MM.1S (cell line): ENCODE measurements around the gene CYTH4.

Source experiments
- DNase-seq: peaks from one replicate; pipeline ENCODE4 v3.0.0-alpha.2; 2015
- H2AFZ ChIP-seq: fragments of 300-600 bp; sonication (generic); 2 replicates; pipeline ENCODE4 v1.6.0; 2016; ENCODE audit warnings: antibody characterized with exemption, low read length
- H3F3A ChIP-seq: fragments of 300-600 bp; sonication (generic); 2 replicates; pipeline ENCODE4 v1.6.1; 2016; ENCODE audit warnings: mild to moderate bottlenecking, antibody characterized with exemption, low read length, moderate library complexity, mixed read lengths; ENCODE audit not compliant: insufficient read depth
- H3K27ac ChIP-seq: fragments of 300-600 bp; sonication (generic); 2 replicates; pipeline ENCODE4 v1.5.1; 2016; ENCODE audit warnings: mild to moderate bottlenecking, low read length
- H3K27me3 ChIP-seq: fragments of 300-600 bp; sonication (generic); replicated peaks from 2 replicates; pipeline ENCODE4 v1.6.0; 2016; ENCODE audit warnings: low read length; ENCODE audit not compliant: insufficient read depth
- H3K36me3 ChIP-seq: fragments of 300-600 bp; sonication (generic); replicated peaks from 2 replicates; pipeline ENCODE4 v1.6.1; 2016; ENCODE audit warnings: mild to moderate bottlenecking, low read length, mixed read lengths; ENCODE audit not compliant: insufficient read depth
- H3K4me1 ChIP-seq: fragments of 300-600 bp; sonication (generic); 2 replicates; pipeline ENCODE4 v1.6.1; 2016; ENCODE audit warnings: low read length, mixed read lengths
- H3K4me2 ChIP-seq: fragments of 300-600 bp; sonication (generic); 2 replicates; pipeline ENCODE4 v1.6.0; 2016; ENCODE audit warnings: low read depth, low read length
- H3K4me3 ChIP-seq: fragments of 300-600 bp; sonication (generic); 2 replicates; pipeline ENCODE4 v1.5.1; 2016; ENCODE audit warnings: low read length, mixed read lengths
- H3K79me2 ChIP-seq: fragments of 300-600 bp; sonication (generic); 2 replicates; pipeline ENCODE4 v1.6.1; 2016; ENCODE audit warnings: mixed run types, low read length, mixed read lengths
- H3K9ac ChIP-seq: fragments of 300-600 bp; sonication (generic); 2 replicates; pipeline ENCODE4 v1.6.1; 2016; ENCODE audit warnings: low read length, mixed read lengths
- H3K9me2 ChIP-seq: fragments of 300-600 bp; sonication (generic); replicated peaks from 2 replicates; pipeline ENCODE4 v1.6.1; 2016; ENCODE audit warnings: mild to moderate bottlenecking, low read length, mixed read lengths; ENCODE audit not compliant: insufficient read depth
- H3K9me3 ChIP-seq: fragments of 300-600 bp; sonication (generic); replicated peaks from 2 replicates; pipeline ENCODE4 v1.6.1; 2016; ENCODE audit warnings: mild to moderate bottlenecking, low read length, mixed read lengths; ENCODE audit not compliant: insufficient read depth
- H4K20me1 ChIP-seq: fragments of 300-600 bp; sonication (generic); 2 replicates; pipeline ENCODE4 v1.6.1; 2016; ENCODE audit warnings: mild to moderate bottlenecking, low read length, moderate library complexity, mixed read lengths; ENCODE audit not compliant: insufficient read depth
- EZH2 ChIP-seq: fragments of 300-600 bp; sonication (generic); optimal IDR thresholded peaks from 2 replicates; pipeline ENCODE3; 2017; ENCODE audit warnings: low read depth, mild to moderate bottlenecking, antibody characterized with exemption, low read length, mixed read lengths
- EZH2phosphoT487 ChIP-seq: fragments of 300-600 bp; sonication (generic); IDR thresholded peaks from 2 replicates; pipeline ENCODE4 v1.6.1; 2018; ENCODE audit warnings: antibody characterized with exemption, low read length
- TF ChIP-seq, protein P1 (sequence below): fragments of 300-600 bp; sonication (generic); IDR thresholded peaks from 2 replicates; pipeline ENCODE4 v1.5.1; 2016; ENCODE audit warnings: antibody characterized with exemption, low read length, mixed read lengths

Gene CYTH4

DNA sequence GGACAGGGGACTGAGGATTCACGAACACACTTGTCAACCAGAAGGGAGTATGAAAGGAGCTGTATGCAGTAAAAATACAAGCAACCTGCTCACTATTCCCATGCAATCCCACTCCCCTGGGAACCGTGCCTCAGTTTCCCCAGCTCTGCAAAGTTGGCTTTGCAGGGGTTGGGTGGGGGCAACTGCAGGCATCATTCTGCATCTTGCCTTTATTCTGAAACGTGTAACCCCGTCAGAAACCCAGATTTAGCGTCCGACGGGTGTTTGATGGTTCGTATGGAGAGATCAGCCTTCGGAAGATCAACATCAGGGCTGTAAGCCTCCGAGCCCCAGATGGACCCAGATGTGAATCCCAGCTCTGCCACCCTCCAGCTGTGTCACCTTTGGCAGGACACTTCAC lies 3.6 kb downstream of the CYTH4 start:
- DNase-seq, result no peak
- Histone ChIP-seq H2AFZ (no peak overlapping the region), H3K4me1 (peaks cover 25% of the 10 kb centered on the region), H3K36me3 (no peaks in the 10 kb centered on the region), H3K27me3 (no peaks in the 10 kb centered on the region), H3K4me2 (no peak overlapping the region), H3K4me3 (no peak overlapping the region), H3K27ac (no peak overlapping the region), H3K9ac (no peak overlapping the region), H3K9me2 (no peaks in the 10 kb centered on the region), H3K9me3 (no peaks in the 10 kb centered on the region), H3K79me2 (peaks cover 18% of the 10 kb centered on the region), H3F3A (peaks cover 9% of the 10 kb centered on the region; the same call in 1 of the 2 replicates), H4K20me1 (no peaks in the 10 kb centered on the region)
- TF ChIP-seq, protein P1, sequence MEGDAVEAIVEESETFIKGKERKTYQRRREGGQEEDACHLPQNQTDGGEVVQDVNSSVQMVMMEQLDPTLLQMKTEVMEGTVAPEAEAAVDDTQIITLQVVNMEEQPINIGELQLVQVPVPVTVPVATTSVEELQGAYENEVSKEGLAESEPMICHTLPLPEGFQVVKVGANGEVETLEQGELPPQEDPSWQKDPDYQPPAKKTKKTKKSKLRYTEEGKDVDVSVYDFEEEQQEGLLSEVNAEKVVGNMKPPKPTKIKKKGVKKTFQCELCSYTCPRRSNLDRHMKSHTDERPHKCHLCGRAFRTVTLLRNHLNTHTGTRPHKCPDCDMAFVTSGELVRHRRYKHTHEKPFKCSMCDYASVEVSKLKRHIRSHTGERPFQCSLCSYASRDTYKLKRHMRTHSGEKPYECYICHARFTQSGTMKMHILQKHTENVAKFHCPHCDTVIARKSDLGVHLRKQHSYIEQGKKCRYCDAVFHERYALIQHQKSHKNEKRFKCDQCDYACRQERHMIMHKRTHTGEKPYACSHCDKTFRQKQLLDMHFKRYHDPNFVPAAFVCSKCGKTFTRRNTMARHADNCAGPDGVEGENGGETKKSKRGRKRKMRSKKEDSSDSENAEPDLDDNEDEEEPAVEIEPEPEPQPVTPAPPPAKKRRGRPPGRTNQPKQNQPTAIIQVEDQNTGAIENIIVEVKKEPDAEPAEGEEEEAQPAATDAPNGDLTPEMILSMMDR, result no peak
- TF ChIP-seq EZH2phosphoT487 (no peak), EZH2 (no peak)

DNA sequence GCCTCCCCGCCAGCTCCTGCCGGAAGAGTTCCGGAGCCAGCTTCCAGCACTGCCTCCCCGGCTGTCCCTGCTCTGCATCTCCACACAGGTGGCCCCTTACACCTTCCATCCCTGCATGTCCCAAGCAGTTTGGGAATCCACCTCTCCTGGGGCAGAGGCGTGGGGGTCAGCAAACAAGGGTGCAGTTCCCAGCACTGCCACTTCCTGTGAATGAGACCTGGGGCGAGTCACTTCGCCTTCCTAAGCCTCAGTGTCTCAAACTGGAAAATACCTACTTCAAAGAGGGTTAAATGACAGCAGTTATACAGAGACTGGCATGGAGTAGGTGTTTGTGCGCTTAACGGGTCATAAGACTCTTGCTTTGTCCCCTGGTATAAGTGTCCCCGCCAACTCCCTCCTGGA lies 5.2 kb downstream of the CYTH4 start:
- Histone ChIP-seq H3K4me2 (no peak overlapping the region), H4K20me1 (no peaks in the 10 kb centered on the region), H3K36me3 (no peaks in the 10 kb centered on the region)

DNA sequence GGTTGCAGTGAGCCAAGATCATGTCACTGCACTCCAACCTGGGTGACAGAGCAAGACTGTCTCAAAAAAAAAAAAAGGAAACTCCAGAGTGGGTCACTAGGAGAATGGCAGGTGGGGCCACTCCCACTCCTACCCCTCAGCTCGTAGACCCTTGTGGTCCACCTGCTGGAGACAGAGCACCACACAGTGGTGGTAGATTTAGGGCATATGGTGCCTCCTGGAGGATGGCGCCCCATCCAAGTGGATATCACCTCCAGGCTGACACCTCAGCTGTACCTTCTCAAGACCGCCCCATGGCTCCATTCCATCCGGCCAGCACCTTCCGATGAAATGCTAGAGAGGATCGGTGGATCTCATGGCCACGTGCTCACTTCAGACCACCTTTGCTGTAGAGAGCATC lies 6.2 kb downstream of the CYTH4 start:
- Histone ChIP-seq H3F3A (peaks cover 9% of the 10 kb centered on the region; the same call in 1 of the 2 replicates), H3K79me2 (0 out of 2 replicates have a peak, but pooled peaks cover 3% of the 10 kb centered on the region), H4K20me1 (no peaks in the 10 kb centered on the region), H3K9me2 (no peaks in the 10 kb centered on the region), H3K4me2 (no peak overlapping the region), H3K27me3 (no peaks in the 10 kb centered on the region), H3K4me1 (peaks cover 15% of the 10 kb centered on the region), H3K27ac (no peak overlapping the region), H3K4me3 (no peak overlapping the region), H3K36me3 (no peaks in the 10 kb centered on the region), H2AFZ (no peak overlapping the region), H3K9ac (no peak overlapping the region), H3K9me3 (no peaks in the 10 kb centered on the region)
- no peak for DNase-seq
- no peak for TF ChIP-seq EZH2phosphoT487
- no peak for TF ChIP-seq EZH2
- TF ChIP-seq, protein P1, result no peak

More for the DNA sequence above, 5.2 kb downstream of the CYTH4 start:
- Histone ChIP-seq H3K4me1 (peaks cover 18% of the 10 kb centered on the region), H2AFZ (no peak overlapping the region), H3K9me2 (no peaks in the 10 kb centered on the region), H3K9me3 (no peaks in the 10 kb centered on the region), H3K4me3 (no peak overlapping the region), H3K79me2 (peaks cover 12% of the 10 kb centered on the region), H3K27ac (no peak overlapping the region), H3K27me3 (no peaks in the 10 kb centered on the region), H3F3A (peaks cover 9% of the 10 kb centered on the region; the same call in 1 of the 2 replicates), H3K9ac (no peak overlapping the region)
- TF ChIP-seq, protein P1, result no peak
- no peak for TF ChIP-seq EZH2phosphoT487
- TF ChIP-seq EZH2, result no peak
- no peak for DNase-seq
